Spleen (tissue), 11 donors: Measurements from ENCODE around the gene MFF. TPM values are rescaled to one million over a fixed set of nuclear protein-coding genes. Genes with fewer than 3 reads are reported as not detected.
"Not testable (repeated sequence)": the region's sequence is repeated elsewhere in the genome, so short reads cannot be mapped to it uniquely, and the experiment has no call there.

Experiments
- DNase-seq: peaks from one replicate; pipeline ENCODE4 v3.0.0-alpha.2; 2020
- H3K27ac ChIP-seq, 8 donors: fragments of 200-600 bp; sonication (generic) in 7 of 8; 1 replicate in 4 of 8; 2 replicates in 4 of 8; pipeline versions ENCODE4 v1.5.0 to v1.8.0; 2016 to 2021; ENCODE audit warnings: inconsistent platforms in 4 of 8, mild to moderate bottlenecking in 4 of 8, moderate library complexity in 1 of 8
- H3K27me3 ChIP-seq, 7 donors: fragments of 200-600 bp; sonication (generic) in 6 of 7; replicated peaks in 1 of 7; 1 replicate in 4 of 7; 2 replicates in 3 of 7; pipeline versions ENCODE4 v1.5.0 to v1.8.0; 2016 to 2021; ENCODE audit warnings: inconsistent platforms in 3 of 7, mild to moderate bottlenecking in 1 of 7
- H3K36me3 ChIP-seq, 6 donors: fragments of 200-600 bp; sonication (generic) in 5 of 6; 1 replicate in 4 of 6; 2 replicates in 2 of 6; pipeline versions ENCODE4 v1.5.0 to v1.8.0; 2016 to 2021; ENCODE audit warnings: inconsistent platforms in 2 of 6
- H3K4me1 ChIP-seq, 6 donors: fragments of 200-600 bp; sonication (generic) in 5 of 6; 1 replicate in 3 of 6; 2 replicates in 3 of 6; pipeline versions ENCODE4 v1.5.0 to v1.8.0; 2016 to 2021; ENCODE audit warnings: inconsistent platforms in 3 of 6
- H3K4me3 ChIP-seq, 8 donors: fragments of 200-600 bp; sonication (generic) in 7 of 8; 1 replicate in 4 of 8; 2 replicates in 4 of 8; pipeline versions ENCODE4 v1.5.0 to v1.8.0; 2016 to 2021; ENCODE audit warnings: inconsistent platforms in 4 of 8, mild to moderate bottlenecking in 4 of 8, moderate library complexity in 2 of 8
- H3K9me3 ChIP-seq, 8 donors: fragments of 200-600 bp; sonication (generic) in 7 of 8; 1 replicate in 4 of 8; 2 replicates in 4 of 8; pipeline versions ENCODE4 v1.5.0 to v1.8.0; 2016 to 2021; ENCODE audit warnings: inconsistent platforms in 4 of 8
- POLR2A ChIP-seq, 3 donors: fragments of 450-650 bp; IDR thresholded peaks; one replicate each; pipeline ENCODE4 v1.5.1; 2017; ENCODE audit warnings: antibody characterized with exemption in 3 of 3, mild to moderate bottlenecking in 1 of 3
- POLR2AphosphoS5 ChIP-seq, 3 donors: sonication (generic); formaldehyde crosslinking; IDR thresholded peaks; one replicate each; pipeline ENCODE4 v1.5.1; 2017; ENCODE audit warnings: antibody characterized with exemption in 3 of 3
- WGBS, 5 donors: extraction: QIAGEN DNeasy Blood & Tissue Kit in 3 of 5; methylation state at CpG; one replicate each; pipeline versions ENCODE4 v1.1.5 to v1.1.7; 2013 to 2018; 5-methylcytosine and 5-hydroxymethylcytosine counted together
- intact Hi-C: fragments of 100-400 bp; cut with DNase I; formaldehyde crosslinking; loops from one replicate; pipeline ENCODE4 v1.15.0; 2023; ENCODE audit warnings: low total_unique reads
- polyA plus RNA-seq, 3 donors: library from polyadenylated mRNA; stranded (reverse); fragments of 200-250 nt; gene quantifications; one replicate each; pipeline ENCODE4 v1.2.1, GENCODE V29; 2013
- total RNA-seq, 7 donors: library from RNA; depleted of rRNA in 3 of 7; stranded (reverse); fragments of >200 nt in 3 of 7; fragmentation: NEBNext Ultra II Directional in 4 of 7; extraction: Animal tissue kit (Norgen Biotek cat#: 25700) in 4 of 7; gene quantifications; one replicate each; pipeline versions ENCODE4 v1.1.0 to v1.2.1, GENCODE V29; 2016 to 2021
- TF ChIP-seq, protein P1 (sequence below), 11 experiments: fragments of 200-600 bp in 7 of 11; fragments of 450-650 bp in 4 of 11; sonication (generic) in 4 of 11; IDR thresholded peaks in 8 of 11; conservative IDR thresholded peaks in 3 of 11; 1 replicate in 7 of 11; 2 replicates in 4 of 11; pipeline versions ENCODE4 v1.4.0 to v1.8.0; 2016 to 2021; ENCODE audit warnings: antibody characterized with exemption in 11 of 11, inconsistent platforms in 4 of 11, mild to moderate bottlenecking in 1 of 11
- donor health status: healthy with polysubstance abuse.
- donor health status: DM: no; HTN: no; CAD: no; lungs with moderate emphysema.
- donor health status: DM: no; HTN: no; CAD: no.
- donor health status: Bipolar disorder and iron deficiency.
- donor health status: healthy.
- donor health status: DM: no; HTN: no; CAD: no.
- donor health status: DM: yes; HTN: yes; CAD: no.

The MFF gene
- total and polyA plus RNA-seq, 10 donors = 59.3 to 134 (median 75.5) TPM

DNA sequence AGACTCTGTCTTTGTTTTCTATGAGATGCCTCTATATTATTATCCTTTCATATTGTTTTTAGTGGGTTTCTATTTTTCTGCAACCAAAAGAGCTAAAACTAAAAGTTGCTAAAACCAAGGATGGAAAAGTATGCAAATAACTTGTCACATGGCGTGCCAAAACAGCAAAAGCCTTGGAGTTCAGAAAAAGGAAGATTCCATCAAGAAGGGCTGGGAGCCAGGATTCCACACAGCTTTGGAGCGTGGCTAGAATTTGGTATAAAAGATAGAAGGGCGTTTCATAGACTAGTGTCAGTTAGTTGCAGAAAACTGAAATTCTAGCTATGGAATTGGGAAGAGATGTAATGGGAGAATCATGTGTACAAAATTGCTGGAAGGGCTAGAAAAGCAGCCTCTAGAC, 58.6 kb downstream of the MFF start:
- no peak for DNase-seq
- Histone ChIP-seq H3K9me3 (no peaks in the 10 kb centered on the region), H3K4me3 (no peak overlapping the region), H3K4me1 (peaks cover 0 to 19% (median 3%) of the 10 kb centered on the region in 6 donors), H3K27ac (no peak overlapping the region), H3K36me3 (no peaks in the 10 kb centered on the region), H3K27me3 (no peaks in the 10 kb centered on the region)
- TF ChIP-seq, protein P1, sequence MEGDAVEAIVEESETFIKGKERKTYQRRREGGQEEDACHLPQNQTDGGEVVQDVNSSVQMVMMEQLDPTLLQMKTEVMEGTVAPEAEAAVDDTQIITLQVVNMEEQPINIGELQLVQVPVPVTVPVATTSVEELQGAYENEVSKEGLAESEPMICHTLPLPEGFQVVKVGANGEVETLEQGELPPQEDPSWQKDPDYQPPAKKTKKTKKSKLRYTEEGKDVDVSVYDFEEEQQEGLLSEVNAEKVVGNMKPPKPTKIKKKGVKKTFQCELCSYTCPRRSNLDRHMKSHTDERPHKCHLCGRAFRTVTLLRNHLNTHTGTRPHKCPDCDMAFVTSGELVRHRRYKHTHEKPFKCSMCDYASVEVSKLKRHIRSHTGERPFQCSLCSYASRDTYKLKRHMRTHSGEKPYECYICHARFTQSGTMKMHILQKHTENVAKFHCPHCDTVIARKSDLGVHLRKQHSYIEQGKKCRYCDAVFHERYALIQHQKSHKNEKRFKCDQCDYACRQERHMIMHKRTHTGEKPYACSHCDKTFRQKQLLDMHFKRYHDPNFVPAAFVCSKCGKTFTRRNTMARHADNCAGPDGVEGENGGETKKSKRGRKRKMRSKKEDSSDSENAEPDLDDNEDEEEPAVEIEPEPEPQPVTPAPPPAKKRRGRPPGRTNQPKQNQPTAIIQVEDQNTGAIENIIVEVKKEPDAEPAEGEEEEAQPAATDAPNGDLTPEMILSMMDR (IDR thresholded peaks at IDR 0.05 in 8 of 11, conservative IDR thresholded peaks at IDR 0.05 in 3 of 11) = no peak
- TF ChIP-seq POLR2A (IDR thresholded peaks at IDR 0.05) (no peak), POLR2AphosphoS5 (IDR thresholded peaks at IDR 0.05) (no peak)
- WGBS, 5 donors = 69 to 87% (median 78%) methylated on average over 3 of the region's 3 CpGs
- intact Hi-C loops = no loop called here

GRCh38 chr2:227386630-227387029, 61.6 kb downstream of the MFF start:
- H3K4me1 ChIP-seq = peaks cover 0 to 19% (median 3%) of the 10 kb centered on the region in 6 donors
- 66 to 86% (median 84%) methylated on average over 6 of the region's 6 CpGs for WGBS, 5 donors
- no peak for TF ChIP-seq POLR2A (IDR thresholded peaks at IDR 0.05)
- no peak for TF ChIP-seq POLR2AphosphoS5 (IDR thresholded peaks at IDR 0.05)
- TF ChIP-seq, protein P1 (IDR thresholded peaks at IDR 0.05 in 8 of 11, conservative IDR thresholded peaks at IDR 0.05 in 3 of 11) = no peak
- no peaks in the 10 kb centered on the region for H3K36me3 ChIP-seq
- no peaks in the 10 kb centered on the region for H3K27me3 ChIP-seq
- H3K9me3 ChIP-seq = no peaks in the 10 kb centered on the region
- H3K4me3 ChIP-seq = no peak overlapping the region
- no peak for DNase-seq
- intact Hi-C loops = no loop called here
- H3K27ac ChIP-seq = peak overlapping the region in 1 of 8 donors; percentile 84

GRCh38 chr2:227387583-227387982, 62.5 kb downstream of the MFF start, which contains the start of gene SCYGR1:
Gene SCYGR1, minus strand, starts transcription at chr2:227387949. Its CDS starts 0 bp downstream, at chr2:227387949.
- DNase-seq, H3K4me3 ChIP-seq, intact Hi-C loops, H3K36me3 ChIP-seq, H3K9me3 ChIP-seq, H3K27ac ChIP-seq, H3K27me3 ChIP-seq: not testable (repeated sequence)
- H3K4me1 ChIP-seq = peaks cover 0 to 19% (median 3%) of the 10 kb centered on the region in 6 donors
- 63 to 74% (median 65%) methylated on average over 3 to 7 of the region's 7 CpGs for WGBS, 5 donors

DNA sequence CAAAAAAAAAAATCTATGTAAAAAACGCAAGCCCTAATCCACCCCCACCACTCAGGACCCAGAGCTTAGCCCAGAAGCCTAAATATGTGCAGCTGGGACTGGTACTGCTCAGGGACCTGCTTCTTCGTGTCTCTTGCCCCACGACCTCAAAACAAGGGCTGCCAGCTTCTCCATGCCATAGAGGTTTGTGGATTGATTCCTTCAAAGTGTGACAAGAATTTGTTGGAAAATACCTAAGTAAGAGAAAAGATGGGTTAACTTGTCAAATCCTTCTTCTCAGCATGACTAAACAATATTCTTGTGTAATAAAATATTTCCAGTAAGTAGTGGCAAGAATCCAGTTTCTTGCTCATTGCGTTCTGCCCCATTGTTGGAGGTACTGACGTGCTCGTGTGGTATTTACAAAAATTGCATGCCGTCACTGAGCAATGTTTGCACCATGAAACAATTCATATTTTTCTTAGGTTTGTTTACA, 63.5 kb downstream of the MFF start:
- no peaks in the 10 kb centered on the region for H3K36me3 ChIP-seq
- 70 to 88% (median 83%) methylated on average over 7 of the region's 7 CpGs for WGBS, 5 donors
- H3K27ac ChIP-seq = no peak overlapping the region
- no peak for TF ChIP-seq POLR2AphosphoS5 (IDR thresholded peaks at IDR 0.05)
- no peak for TF ChIP-seq POLR2A (IDR thresholded peaks at IDR 0.05)
- TF ChIP-seq, protein P1 (IDR thresholded peaks at IDR 0.05 in 8 of 11, conservative IDR thresholded peaks at IDR 0.05 in 3 of 11) = no peak
- peaks cover 0 to 29% (median 7%) of the 10 kb centered on the region in 6 donors for H3K4me1 ChIP-seq
- H3K27me3 ChIP-seq = no peaks in the 10 kb centered on the region
- no peak overlapping the region for H3K4me3 ChIP-seq
- intact Hi-C loops = no loop called here
- no peaks in the 10 kb centered on the region for H3K9me3 ChIP-seq
- no peak for DNase-seq

GRCh38 chr2:227389231-227389630, 64.2 kb downstream of the MFF start:
- H3K27me3 ChIP-seq = no peaks in the 10 kb centered on the region
- 81 to 88% (median 86%) methylated on average over 3 of the region's 3 CpGs for WGBS, 5 donors
- intact Hi-C loops = no loop called here

More at GRCh38 chr2:227389231-227389630, 64.2 kb downstream of the MFF start:
- Histone ChIP-seq H3K27ac (no peak overlapping the region), H3K4me1 (peaks cover 0 to 35% (median 14%) of the 10 kb centered on the region in 6 donors), H3K4me3 (no peak overlapping the region), H3K36me3 (no peaks in the 10 kb centered on the region), H3K9me3 (no peaks in the 10 kb centered on the region)
- TF ChIP-seq POLR2A (IDR thresholded peaks at IDR 0.05) (no peak), POLR2AphosphoS5 (IDR thresholded peaks at IDR 0.05) (no peak)
- TF ChIP-seq, protein P1 (IDR thresholded peaks at IDR 0.05 in 8 of 11, conservative IDR thresholded peaks at IDR 0.05 in 3 of 11) = no peak
- DNase-seq = no peak
